Psoas muscle (tissue), 8 donors: Measurements from ENCODE around the gene DEFB123. TPM values are rescaled to one million over a fixed set of nuclear protein-coding genes. Genes with fewer than 3 reads are reported as not detected.
"Not testable (repeated sequence)": the region's sequence is repeated elsewhere in the genome, so short reads cannot be mapped to it uniquely, and the experiment has no call there.

Experiments used
- ATAC-seq, 4 donors: fragments of 200-7000 bp; cut with Tn5 transposase; one replicate each; pipeline ENCODE4 v1.9.1; 2020; ENCODE audit warnings: moderate library complexity in 3 of 4, mild to moderate bottlenecking in 2 of 4
- DNase-seq, 2 donors: peaks; one replicate each; pipeline ENCODE4 v3.0.0-alpha.2; 2020
- H3K27ac ChIP-seq: fragments of 200-600 bp; one replicate; pipeline ENCODE4 v1.8.0; 2022
- H3K27me3 ChIP-seq, 3 donors: fragments of 200-600 bp in 1 of 3; one replicate each; pipeline versions ENCODE4 v1.6.1 to v1.8.0; 2013 to 2022; ENCODE audit warnings: low read length in 2 of 3, mild to moderate bottlenecking in 2 of 3, moderate library complexity in 1 of 3; ENCODE audit not compliant: insufficient read depth in 3 of 3
- H3K36me3 ChIP-seq, 2 donors: fragments of 200-600 bp in 1 of 2; one replicate each; pipeline versions ENCODE4 v1.6.1 to v1.8.0; 2013 to 2022; ENCODE audit warnings: low read depth in 1 of 2, mild to moderate bottlenecking in 1 of 2, moderate library complexity in 1 of 2; ENCODE audit not compliant: insufficient read depth in 1 of 2
- H3K4me1 ChIP-seq: fragments of 200-600 bp; one replicate; pipeline ENCODE4 v1.8.0; 2022
- H3K4me3 ChIP-seq: fragments of 200-600 bp; one replicate; pipeline ENCODE4 v1.8.0; 2022; ENCODE audit warnings: mild to moderate bottlenecking
- H3K9me3 ChIP-seq: fragments of 200-600 bp; one replicate; pipeline ENCODE4 v1.8.0; 2022
- CTCF ChIP-seq: fragments of 200-600 bp; IDR thresholded peaks from one replicate; pipeline ENCODE4 v1.8.0; 2022; ENCODE audit warnings: antibody characterized with exemption
- WGBS, 3 donors: extraction: QIAGEN DNeasy Blood & Tissue Kit; methylation state at CpG; one replicate each; pipeline versions ENCODE4 v1.1.6 to v1.1.7; 2013; 5-methylcytosine and 5-hydroxymethylcytosine counted together
- intact Hi-C, 2 donors: fragments of 100-400 bp; cut with DNase I; formaldehyde crosslinking; loops; one replicate each; pipeline versions ENCODE4 v1.11.0 to v1.14.2; 2022
- polyA plus RNA-seq, 3 donors: library from polyadenylated mRNA; stranded (reverse); fragments of 200-250 nt; gene quantifications; one replicate each; pipeline ENCODE4 v1.2.3, GENCODE V29; 2013
- total RNA-seq, 4 donors: library from RNA; stranded (reverse); fragmentation: NEBNext Ultra II Directional in 2 of 4; extraction: Animal tissue kit (Norgen Biotek cat#: 25700) in 2 of 4; gene quantifications; one replicate each; pipeline versions ENCODE4 v1.2.1 to v1.2.4, GENCODE V29; 2021 to 2023
- donor health status: healthy with polysubstance abuse.
- donor health status: DM: no; HTN: no; CAD: no; lungs with moderate emphysema.
- donor health status: Bipolar disorder and iron deficiency.
- donor health status: healthy.
- donor health status: DM: yes; HTN: yes; CAD: no.
- donor health status: DM: no; HTN: no; CAD: no.
- donor health status: DM: no; HTN: no; CAD: no.
- donor health status: DM: yes; HTN: yes; CAD: no.

DEFB123 gene
- total and polyA plus RNA-seq, 7 donors: not detected

GRCh38 chr20:31454361-31454760, 13.9 kb downstream of the DEFB123 start:
- H3K27me3 ChIP-seq: peaks cover 0 to 5% (median 0%) of the 10 kb centered on the region in 3 donors

GRCh38 chr20:31470946-31471345, 30.5 kb downstream of the DEFB123 start:
- H3K9me3 ChIP-seq, H3K4me3 ChIP-seq, DNase-seq, H3K27me3 ChIP-seq, intact Hi-C loops, H3K27ac ChIP-seq, H3K4me1 ChIP-seq, ATAC-seq, H3K36me3 ChIP-seq: not testable (repeated sequence)
- 60 to 95% (median 94%) methylated on average over 4 to 20 of the region's 33 CpGs for WGBS, 3 donors

More at GRCh38 chr20:31454361-31454760, 13.9 kb downstream of the DEFB123 start:
- 91 to 93% (median 92%) methylated on average over 1 of the region's 1 CpG for WGBS, 3 donors
- Histone ChIP-seq H3K4me1 (no peaks in the 10 kb centered on the region), H3K4me3 (no peak overlapping the region), H3K36me3 (no peaks in the 10 kb centered on the region), H3K9me3 (no peaks in the 10 kb centered on the region), H3K27ac (no peak overlapping the region)
- DNase-seq (no peak), ATAC-seq (no peak)
- intact Hi-C loops: no loop called here
- no peak for TF ChIP-seq CTCF

- intact Hi-C loops: no loop called here
- WGBS, 3 donors: 36 to 37% (median 36%) methylated on average over 7 of the region's 8 CpGs
- Histone ChIP-seq H3K4me1 (no peaks in the 10 kb centered on the region), H3K36me3 (no peaks in the 10 kb centered on the region), H3K4me3 (no peak overlapping the region), H3K27ac (no peak overlapping the region), H3K27me3 (peaks cover 2 to 18% (median 7%) of the 10 kb centered on the region in 3 donors), H3K9me3 (no peaks in the 10 kb centered on the region)
- no peak for ATAC-seq
- DNase-seq: no peak
- no peak for TF ChIP-seq CTCF
These were observed 32.2 kb downstream of the DEFB123 start for GRCh38 chr20:31472395-31473330.

- intact Hi-C loops: no loop called here
- ATAC-seq: no peak
These were observed 33.1 kb downstream of the DEFB123 start for GRCh38 chr20:31473331-31474096.

More at GRCh38 chr20:31473331-31474096, 33.1 kb downstream of the DEFB123 start:
- H3K27ac ChIP-seq: no peak overlapping the region
- TF ChIP-seq CTCF: no peak
- H3K4me1 ChIP-seq: no peaks in the 10 kb centered on the region
- 76 to 82% (median 79%) methylated on average over 5 of the region's 5 CpGs for WGBS, 3 donors
- no peak overlapping the region for H3K4me3 ChIP-seq
- no peaks in the 10 kb centered on the region for H3K36me3 ChIP-seq
- H3K9me3 ChIP-seq: no peaks in the 10 kb centered on the region
- no peak for DNase-seq
- H3K27me3 ChIP-seq: peaks cover 0 to 18% (median 7%) of the 10 kb centered on the region in 3 donors
